IMR-90 (cell line): Measurements from ENCODE around the gene KCNQ1. TPM values are rescaled to one million over a fixed set of nuclear protein-coding genes. Genes with fewer than 3 reads are reported as not detected.

Experiments used
- ATAC-seq: fragments of 200-7000 bp; cut with Tn5 transposase; 2 replicates; pipeline ENCODE4 v1.9.1; 2020; ENCODE audit warnings: low read depth, mild to moderate bottlenecking, moderate library complexity
- BruUV-seq: library from RNA; stranded (reverse); fragments of 400-500 nt; replicated peaks from 2 replicates; lab custom pipeline; 2021; lab: Mats Ljungman, UMichigan
- CTCF ChIA-PET: fragments of 300-600 bp; formaldehyde crosslinking; extraction: SDS; loops from one replicate; lab custom pipeline; 2021; ENCODE audit warnings: antibody characterized with exemption; lab: Yijun Ruan, JAX
- POLR2A ChIA-PET: fragments of 300-600 bp; sonication (Branson Sonifier 250); formaldehyde crosslinking; loops from one replicate; lab custom pipeline; 2022; ENCODE audit warnings: antibody characterized with exemption; ENCODE audit not compliant: unreplicated experiment; lab: Charles Lee
- DNase-seq: peaks from one replicate; pipeline ENCODE4 v3.0.0; 2013
- H2AFZ ChIP-seq: replicated peaks from 2 replicates; pipeline ENCODE3; 2013; ENCODE audit warnings: low read length, mild to moderate bottlenecking; ENCODE audit not compliant: poor library complexity
- H2AK5ac ChIP-seq: 2 replicates; pipeline ENCODE4 v1.6.1; 2013; ENCODE audit warnings: low read depth, low read length, inconsistent platforms
- H2AK9ac ChIP-seq: replicated peaks from 2 replicates; pipeline ENCODE3; 2013; ENCODE audit warnings: mild to moderate bottlenecking, low read depth, low read length, moderate library complexity; ENCODE audit not compliant: poor library complexity
- H2BK120ac ChIP-seq: 2 replicates; pipeline ENCODE4 v1.6.1; 2013; ENCODE audit warnings: low read depth, low read length, inconsistent platforms
- H2BK15ac ChIP-seq: 3 replicates; pipeline ENCODE4 v1.6.1; 2013; ENCODE audit warnings: low read depth, low read length, inconsistent platforms
- H2BK20ac ChIP-seq: 2 replicates; pipeline ENCODE4 v1.6.1; 2013; ENCODE audit warnings: low read depth, mild to moderate bottlenecking, inconsistent platforms, low read length, moderate library complexity
- H2BK5ac ChIP-seq: 2 replicates; pipeline ENCODE4 v1.6.1; 2013; ENCODE audit warnings: mild to moderate bottlenecking, low read depth, low read length, inconsistent platforms; ENCODE audit not compliant: poor library complexity, severe bottlenecking
- H3K14ac ChIP-seq: replicated peaks from 2 replicates; pipeline ENCODE4 v1.6.1; 2013; ENCODE audit warnings: low read depth, low read length, inconsistent platforms
- H3K18ac ChIP-seq: 2 replicates; pipeline ENCODE4 v1.6.1; 2013; ENCODE audit warnings: low read depth, low read length, control low read depth
- H3K23ac ChIP-seq: 2 replicates; pipeline ENCODE4 v1.6.1; 2013; ENCODE audit warnings: low read depth, low read length, inconsistent platforms
- H3K27ac ChIP-seq: 2 replicates; pipeline ENCODE4 v1.5.1; 2013; ENCODE audit warnings: mild to moderate bottlenecking, control low read depth, low read length; ENCODE audit not compliant: insufficient read depth
- H3K27me3 ChIP-seq: 2 replicates; pipeline ENCODE4 v1.6.1; 2013; ENCODE audit warnings: low read length; ENCODE audit not compliant: control insufficient read depth, insufficient read depth
- H3K36me3 ChIP-seq: 2 replicates; pipeline ENCODE4 v1.6.1; 2013; ENCODE audit warnings: low read length, mixed read lengths; ENCODE audit not compliant: control insufficient read depth, insufficient read depth
- H3K4ac ChIP-seq: 2 replicates; pipeline ENCODE4 v1.6.1; 2013; ENCODE audit warnings: low read depth, low read length, inconsistent platforms
- H3K4me1 ChIP-seq: 2 replicates; pipeline ENCODE4 v1.6.1; 2013; ENCODE audit warnings: low read length, mixed read lengths; ENCODE audit not compliant: control insufficient read depth, insufficient read depth
- H3K4me2 ChIP-seq: 2 replicates; pipeline ENCODE4 v1.6.1; 2013; ENCODE audit warnings: low read depth, mild to moderate bottlenecking, control low read depth, low read length, moderate library complexity
- H3K4me3 ChIP-seq: 2 replicates; pipeline ENCODE4 v1.5.1; 2013; ENCODE audit warnings: low read depth, mild to moderate bottlenecking, control low read depth, low read length, moderate library complexity; ENCODE audit not compliant: insufficient read depth
- H3K56ac ChIP-seq: 2 replicates; pipeline ENCODE4 v1.6.1; 2013; ENCODE audit warnings: low read length, inconsistent platforms; ENCODE audit not compliant: insufficient read depth; ENCODE audit errors: extremely low read depth
- H3K79me1 ChIP-seq, 2 experiments: 2 replicates each; pipeline ENCODE4 v1.6.1; 2013; ENCODE audit warnings: low read length in 2 of 2, inconsistent platforms in 1 of 2, low read depth in 1 of 2
- H3K9ac ChIP-seq: 2 replicates; pipeline ENCODE4 v1.6.1; 2013; ENCODE audit warnings: low read depth, low read length, control low read depth
- H3K9me1 ChIP-seq: 2 replicates; pipeline ENCODE4 v1.6.1; 2013; ENCODE audit warnings: low read length, inconsistent platforms; ENCODE audit not compliant: insufficient read depth
- H3K9me3 ChIP-seq: 2 replicates; pipeline ENCODE4 v1.6.1; 2013; ENCODE audit warnings: low read length; ENCODE audit not compliant: control insufficient read depth, insufficient read depth
- H4K20me1 ChIP-seq: 2 replicates; pipeline ENCODE4 v1.6.1; 2013; ENCODE audit warnings: low read length, inconsistent platforms; ENCODE audit not compliant: insufficient read depth
- H4K5ac ChIP-seq: 2 replicates; pipeline ENCODE4 v1.6.1; 2013; ENCODE audit warnings: mild to moderate bottlenecking, low read depth, low read length, control low read depth
- H4K8ac ChIP-seq, 2 experiments: 2 replicates each; pipeline ENCODE4 v1.6.1; 2013; ENCODE audit warnings: low read depth in 2 of 2, low read length in 2 of 2, control low read depth in 1 of 2, inconsistent platforms in 1 of 2
- H4K91ac ChIP-seq: 2 replicates; pipeline ENCODE4 v1.6.1; 2013; ENCODE audit warnings: low read depth, low read length, inconsistent platforms; ENCODE audit not compliant: insufficient read depth
- BHLHE40 ChIP-seq: fragments of 150-350 bp; IDR thresholded peaks from 2 replicates; pipeline ENCODE4 v1.6.1; 2016; ENCODE audit warnings: mild to moderate bottlenecking, low read depth, low read length
- NFE2L2 ChIP-seq: fragments of 150-350 bp; IDR thresholded peaks from 2 replicates; pipeline ENCODE4 v1.6.1; 2016; ENCODE audit warnings: low read depth, mild to moderate bottlenecking, low read length
- WGBS, 2 experiments: methylation state at CpG; one replicate each; pipeline versions ENCODE4 v1.1.5 to v1.1.7; 2013; ENCODE audit warnings: missing lambda C conversion rate in 2 of 2; ENCODE audit not compliant: insufficient read length in 1 of 2; ENCODE audit errors: extremely low coverage in 2 of 2; 5-methylcytosine and 5-hydroxymethylcytosine counted together
- dilution Hi-C: fragments of 300-500 bp; cut with HindIII; formaldehyde crosslinking; loops from one replicate; pipeline ENCODE4 v1.14.3; 2018; ENCODE audit warnings: low sequenced_read_pairs; ENCODE audit not compliant: unreplicated experiment
- in situ Hi-C: fragments of 300-500 bp; cut with MboI; formaldehyde crosslinking; loops from 3 replicates; pipeline ENCODE4 v1.14.3; 2019; ENCODE audit warnings: low sequenced_read_pairs, inconsistent platforms, mixed read lengths
- intact Hi-C: fragments of 100-400 bp; cut with micrococcal nuclease; formaldehyde crosslinking; loops from 2 replicates; pipeline ENCODE4 v1.10.0; 2022
- polyA plus RNA-seq, 3 experiments: library from polyadenylated mRNA; depleted of rRNA; stranded (reverse); fragments of >200 nt; gene quantifications; 2 replicates each; pipeline ENCODE4 v1.2.3, GENCODE V29; 2012; ENCODE audit warnings: low replicate concordance in 1 of 3
- total RNA-seq: library from RNA; depleted of rRNA; stranded (reverse); fragments of >200 nt; gene quantifications from 2 replicates; pipeline ENCODE4 v1.2.3, GENCODE V29; 2012

The KCNQ1 gene
- total and polyA plus RNA-seq, 2 of the 4 experiments (the other 2 are of a cell fraction): 0.07 TPM; not detected in 1

GRCh38 chr11:2577031-2577990, 132.5 kb downstream of the KCNQ1 start:
- no peaks in the 10 kb centered on the region for H3K36me3 ChIP-seq
- H4K8ac ChIP-seq: no peak overlapping the region
- ChIA-PET CTCF (no interaction called here), POLR2A (no interaction called here)
- H3K14ac ChIP-seq: no peak overlapping the region
- no peak overlapping the region for H2AK9ac ChIP-seq
- H3K4ac ChIP-seq: no peak overlapping the region
- H3K4me3 ChIP-seq: no peak overlapping the region
- peaks cover 17% of the 10 kb centered on the region; the same call in 1 of the 2 replicates for H3K27me3 ChIP-seq
- dilution Hi-C loops (no loop called here), intact Hi-C loops (no loop called here), in situ Hi-C loops (no loop called here)
- no peak overlapping the region for H2AK5ac ChIP-seq
- no peak overlapping the region for H3K18ac ChIP-seq
- no peak overlapping the region for H3K56ac ChIP-seq
- no peak overlapping the region for H4K91ac ChIP-seq
- TF ChIP-seq NFE2L2 (no peak), BHLHE40 (no peak)
- no peak overlapping the region for H3K27ac ChIP-seq
- no peak overlapping the region for H2BK20ac ChIP-seq
- no peak overlapping the region for H2BK5ac ChIP-seq
- no peak overlapping the region for H3K4me2 ChIP-seq
- H3K9me3 ChIP-seq: no peaks in the 10 kb centered on the region
- DNase-seq (no peak), ATAC-seq (no peak)
- H2BK120ac ChIP-seq: no peak overlapping the region
- H3K4me1 ChIP-seq: no peaks in the 10 kb centered on the region
- no TSS peak for BruUV-seq
- no peak overlapping the region for H4K5ac ChIP-seq
- H3K9ac ChIP-seq: no peak overlapping the region
- 82% methylated on average over 18 of the region's 33 CpGs; no CpG with 5 or more reads in 1 of the 2 experiments for WGBS, 2 experiments
- H4K20me1 ChIP-seq: no peaks in the 10 kb centered on the region
- no peak overlapping the region for H3K23ac ChIP-seq
- no peaks in the 10 kb centered on the region for H3K79me1 ChIP-seq
- H3K9me1 ChIP-seq: no peaks in the 10 kb centered on the region
- H2BK15ac ChIP-seq: no peak overlapping the region
- H2AFZ ChIP-seq: no peak overlapping the region
